H9 (cell line): ENCODE measurements around the gene ZNF234. TPM values are rescaled to one million over a fixed set of nuclear protein-coding genes. Genes with fewer than 3 reads are reported as not detected.

Experiments
- DNase-seq: peaks from one replicate; pipeline ENCODE4 v3.0.0-alpha.2; 2017
- H2AFZ ChIP-seq: one replicate; pipeline ENCODE4 v1.6.1; 2013; ENCODE audit warnings: mild to moderate bottlenecking, low read length, control low read depth, moderate library complexity
- H2AK5ac ChIP-seq: 2 replicates; pipeline ENCODE4 v1.6.1; 2013; ENCODE audit warnings: low read length, control low read depth, mixed read lengths; ENCODE audit not compliant: insufficient read length
- H2BK120ac ChIP-seq: one replicate; pipeline ENCODE4 v1.6.1; 2013; ENCODE audit warnings: low read depth, mild to moderate bottlenecking, low read length, control low read depth, inconsistent platforms; ENCODE audit not compliant: poor library complexity, severe bottlenecking
- H2BK12ac ChIP-seq: 2 replicates; pipeline ENCODE4 v1.6.1; 2013; ENCODE audit warnings: low read length, control low read depth, mixed read lengths, low read depth; ENCODE audit not compliant: insufficient read length
- H2BK15ac ChIP-seq: 2 replicates; pipeline ENCODE4 v1.6.1; 2013; ENCODE audit warnings: low read depth, low read length, control low read depth
- H2BK20ac ChIP-seq: one replicate; pipeline ENCODE4 v1.6.1; 2013; ENCODE audit warnings: low read depth, mild to moderate bottlenecking, low read length, control low read depth, inconsistent platforms; ENCODE audit not compliant: poor library complexity, severe bottlenecking
- H2BK5ac ChIP-seq: 2 replicates; pipeline ENCODE4 v1.6.1; 2013; ENCODE audit warnings: low read length, control low read depth, mixed read lengths; ENCODE audit not compliant: insufficient read length
- H3K14ac ChIP-seq: 2 replicates; pipeline ENCODE4 v1.6.1; 2013; ENCODE audit warnings: low read length, control low read depth; ENCODE audit not compliant: insufficient read depth
- H3K18ac ChIP-seq: 2 replicates; pipeline ENCODE4 v1.6.1; 2013; ENCODE audit warnings: low read depth, mild to moderate bottlenecking, mixed read lengths, low read length, control low read depth; ENCODE audit not compliant: insufficient read length
- H3K23ac ChIP-seq: 2 replicates; pipeline ENCODE4 v1.6.1; 2013; ENCODE audit warnings: low read length, control low read depth, mixed read lengths, low read depth; ENCODE audit not compliant: insufficient read length
- H3K23me2 ChIP-seq: 2 replicates; pipeline ENCODE4 v1.6.1; 2013; ENCODE audit warnings: low read depth, mild to moderate bottlenecking, mixed read lengths, low read length, control low read depth; ENCODE audit not compliant: insufficient read length, poor library complexity, severe bottlenecking
- H3K27ac ChIP-seq: 2 replicates; pipeline ENCODE4 v1.5.1; 2013; ENCODE audit warnings: low read length, control low read depth, mixed read lengths, low read depth; ENCODE audit not compliant: insufficient read length
- H3K27me3 ChIP-seq: 2 replicates; pipeline ENCODE4 v1.6.1; 2013; ENCODE audit warnings: low read length, control low read depth, inconsistent platforms; ENCODE audit not compliant: insufficient read depth
- H3K4ac ChIP-seq: 2 replicates; pipeline ENCODE4 v1.6.1; 2013; ENCODE audit warnings: low read depth, mild to moderate bottlenecking, control low read depth, inconsistent platforms, low read length, moderate library complexity
- H3K4me1 ChIP-seq: 2 replicates; pipeline ENCODE4 v1.6.1; 2013; ENCODE audit warnings: low read length, control low read depth, inconsistent platforms; ENCODE audit not compliant: insufficient read depth
- H3K4me2 ChIP-seq: 2 replicates; pipeline ENCODE4 v1.6.1; 2013; ENCODE audit warnings: low read length, control low read depth, mixed read lengths; ENCODE audit not compliant: insufficient read length, insufficient read depth
- H3K56ac ChIP-seq: 2 replicates; pipeline ENCODE4 v1.6.1; 2013; ENCODE audit warnings: low read depth, mild to moderate bottlenecking, mixed read lengths, low read length, control low read depth; ENCODE audit not compliant: insufficient read length
- H3K79me1 ChIP-seq: 2 replicates; pipeline ENCODE4 v1.6.1; 2013; ENCODE audit warnings: low read depth, mild to moderate bottlenecking, moderate library complexity, low read length, control low read depth, inconsistent platforms; ENCODE audit not compliant: insufficient read depth, poor library complexity, severe bottlenecking
- H3K79me2 ChIP-seq: 2 replicates; pipeline ENCODE4 v1.6.1; 2013; ENCODE audit warnings: low read length, control low read depth, inconsistent platforms; ENCODE audit not compliant: insufficient read depth
- H3K9ac ChIP-seq: 2 replicates; pipeline ENCODE4 v1.6.1; 2013; ENCODE audit warnings: low read length, control low read depth, mixed read lengths; ENCODE audit not compliant: insufficient read length; ENCODE audit errors: extremely low read depth
- H3K9me3 ChIP-seq: one replicate; pipeline ENCODE4 v1.6.1; 2013; ENCODE audit warnings: low read depth, low read length, inconsistent platforms; ENCODE audit not compliant: control insufficient read depth
- H3T11ph ChIP-seq: one replicate; pipeline ENCODE4 v1.6.1; 2013; ENCODE audit warnings: mild to moderate bottlenecking, low read length, control low read depth, inconsistent platforms
- H4K20me1 ChIP-seq: one replicate; pipeline ENCODE4 v1.6.1; 2013; ENCODE audit not compliant: control insufficient read depth, insufficient read length, insufficient read depth
- H4K5ac ChIP-seq: 2 replicates; pipeline ENCODE4 v1.6.1; 2013; ENCODE audit warnings: low read depth, mild to moderate bottlenecking, mixed read lengths, low read length, control low read depth; ENCODE audit not compliant: insufficient read length
- H4K8ac ChIP-seq: replicated peaks from 2 replicates; pipeline ENCODE4 v1.6.1; 2013; ENCODE audit warnings: low read length, control low read depth, mixed read lengths, low read depth; ENCODE audit not compliant: insufficient read length
- H4K91ac ChIP-seq: 2 replicates; pipeline ENCODE4 v1.6.1; 2013; ENCODE audit warnings: low read depth, mild to moderate bottlenecking, moderate library complexity, mixed read lengths, low read length, control low read depth; ENCODE audit not compliant: insufficient read length
- H3K27ac Mint-ChIP-seq, 3 experiments: 2 replicates in 2 of 3; 3 replicates in 1 of 3; pipeline ENCODE4 v1.8.0; 2020 to 2021; ENCODE audit warnings: mixed read lengths in 3 of 3, mild to moderate bottlenecking in 1 of 3, moderate library complexity in 1 of 3
- H3K27me3 Mint-ChIP-seq: 2 replicates; pipeline ENCODE4 v1.8.0; 2021; ENCODE audit warnings: low read depth, mild to moderate bottlenecking, moderate library complexity, mixed read lengths
- H3K36me3 Mint-ChIP-seq, 3 experiments: 2 replicates in 2 of 3; 3 replicates in 1 of 3; pipeline ENCODE4 v1.8.0; 2020 to 2021; ENCODE audit warnings: low read depth in 3 of 3, mixed read lengths in 3 of 3; ENCODE audit not compliant: insufficient read depth in 1 of 3
- H3K4me1 Mint-ChIP-seq, 2 experiments: 2 replicates each; pipeline ENCODE4 v1.8.0; 2020; ENCODE audit warnings: mixed read lengths in 2 of 2
- H3K4me3 Mint-ChIP-seq, 2 experiments: 2 replicates in 1 of 2; 3 replicates in 1 of 2; pipeline ENCODE4 v1.8.0; 2020 to 2021; ENCODE audit warnings: mild to moderate bottlenecking in 2 of 2, mixed read lengths in 2 of 2, moderate library complexity in 1 of 2
- H3K9me3 Mint-ChIP-seq, 2 experiments: 2 replicates in 1 of 2; 3 replicates in 1 of 2; pipeline ENCODE4 v1.8.0; 2020; ENCODE audit warnings: mild to moderate bottlenecking in 2 of 2, mixed read lengths in 2 of 2, moderate library complexity in 1 of 2
- CTCF ChIP-seq: fragments of 200-600 bp; sonication (generic); conservative IDR thresholded peaks from 3 replicates; pipeline ENCODE4 v1.8.0; 2021; ENCODE audit warnings: antibody characterized with exemption, mild to moderate bottlenecking
- total RNA-seq: library from RNA; stranded (reverse); gene quantifications from 2 replicates; pipeline ENCODE4 v1.2.1, GENCODE V29; 2021

ZNF234 gene
- total RNA-seq, 1 experiment from 2014 or later = 12.4 TPM

DNA sequence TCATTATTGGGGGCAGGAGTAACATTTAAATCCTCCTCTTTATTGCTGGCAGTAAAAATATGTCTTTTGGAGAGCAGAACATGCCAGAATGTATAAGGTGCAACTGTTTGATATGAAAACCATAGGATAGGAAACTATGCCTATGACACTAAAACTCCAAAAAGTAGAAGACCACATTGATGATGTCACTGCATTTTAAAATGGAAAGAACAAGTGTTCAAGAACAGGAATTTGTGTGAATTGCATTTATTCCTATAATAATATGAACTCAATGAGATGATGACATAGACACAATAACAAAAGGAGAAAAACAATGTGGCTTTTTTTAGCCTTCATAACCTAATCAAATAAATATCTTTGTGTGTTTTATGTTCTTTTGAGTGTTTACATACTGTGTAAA, 31.9 kb upstream of the ZNF234 start:
- Histone ChIP-seq H3K56ac (no peak overlapping the region), H3K27me3 (no peaks in the 10 kb centered on the region), H3K23me2 (no peaks in the 10 kb centered on the region), H3K27ac (no peak overlapping the region), H3K79me2 (no peaks in the 10 kb centered on the region), H3K14ac (no peak overlapping the region), H2AK5ac (no peak overlapping the region), H3K9ac (no peak overlapping the region), H2BK12ac (no peak overlapping the region), H4K8ac (no peak overlapping the region), H2BK120ac (no peak overlapping the region), H2AFZ (no peak overlapping the region), H3K4me2 (no peak overlapping the region), H3K79me1 (peaks cover 1% of the 10 kb centered on the region), H4K91ac (no peak overlapping the region), H3K4me1 (no peaks in the 10 kb centered on the region), H4K5ac (no peak overlapping the region), H2BK15ac (no peak overlapping the region), H4K20me1 (no peaks in the 10 kb centered on the region), H3K9me3 (peaks cover 26% of the 10 kb centered on the region), H3T11ph (no peak overlapping the region), H2BK20ac (no peak overlapping the region), H3K4ac (no peak overlapping the region), H2BK5ac (no peak overlapping the region), H3K23ac (no peak overlapping the region), H3K18ac (no peak overlapping the region)
- TF ChIP-seq CTCF = no peak
- no peak overlapping the region for H3K27ac Mint-ChIP-seq
- no peak for DNase-seq
- H3K4me3 Mint-ChIP-seq = no peak overlapping the region
- H3K27me3 Mint-ChIP-seq = peaks cover 3% of the 10 kb centered on the region; the same call in 1 of the 2 replicates
- peaks cover 5 to 12% of the 10 kb centered on the region in 2 experiments for H3K4me1 Mint-ChIP-seq
- peaks cover 59 to 60% of the 10 kb centered on the region in 2 experiments for H3K9me3 Mint-ChIP-seq
- H3K36me3 Mint-ChIP-seq = peaks cover 52 to 66% (median 66%) of the 10 kb centered on the region in 3 experiments
